Fibroblast of the aortic adventitia (primary cell): ENCODE results near the gene GIMAP7. TPM values are rescaled to one million over a fixed set of nuclear protein-coding genes. Genes with fewer than 3 reads are reported as not detected.

Experiments used
- DNase-seq: peaks from one replicate; pipeline ENCODE4 v3.0.0-alpha.2; 2010; ENCODE audit warnings: low read depth
- H3K4me3 ChIP-seq: 2 replicates; pipeline ENCODE4 v1.5.1; 2011; ENCODE audit warnings: low read depth, mild to moderate bottlenecking, control low read depth, low read length, moderate library complexity
- CTCF ChIP-seq: IDR thresholded peaks from 2 replicates; pipeline ENCODE4 v1.5.1; 2011; ENCODE audit warnings: mild to moderate bottlenecking, low read length, control low read depth, inconsistent platforms; ENCODE audit not compliant: insufficient read depth
- total RNA-seq: library from RNA; depleted of rRNA; stranded (reverse); fragments of >200 nt; gene quantifications from 2 replicates; pipeline ENCODE4 v1.2.3, GENCODE V29; 2012; ENCODE audit warnings: low replicate concordance

Gene GIMAP7
- not detected in 2 replicates for total RNA-seq

DNA sequence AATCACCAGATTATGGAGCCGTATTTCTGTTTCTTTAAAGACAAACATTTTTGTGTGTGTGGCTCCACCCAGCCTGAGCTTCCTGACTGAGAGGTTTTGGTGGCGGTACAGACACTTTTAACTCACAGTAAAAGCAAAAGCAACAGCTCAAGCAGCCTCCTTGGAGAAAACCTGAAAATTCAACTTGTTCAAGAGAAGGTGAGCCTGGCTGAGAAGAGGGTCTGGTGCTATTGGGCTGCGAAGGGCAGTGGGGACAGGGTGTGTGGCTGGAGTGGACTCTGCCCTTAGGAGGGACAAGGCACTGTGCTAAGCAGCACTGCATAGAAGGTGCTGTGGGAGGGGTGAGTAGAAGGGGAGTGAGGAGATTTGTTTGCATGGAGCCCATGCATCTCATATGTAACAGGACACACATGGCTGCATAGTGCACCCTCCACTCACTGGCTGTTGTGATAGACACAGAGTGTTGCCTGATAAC is at the start of gene GIMAP7:
GIMAP7 (plus strand) TSS at position 125 of the 475 bp plus-strand sequence. CDS start 5,103 bp downstream, outside the sequence.
- TF ChIP-seq CTCF = no peak
- DNase-seq = no peak

DNA sequence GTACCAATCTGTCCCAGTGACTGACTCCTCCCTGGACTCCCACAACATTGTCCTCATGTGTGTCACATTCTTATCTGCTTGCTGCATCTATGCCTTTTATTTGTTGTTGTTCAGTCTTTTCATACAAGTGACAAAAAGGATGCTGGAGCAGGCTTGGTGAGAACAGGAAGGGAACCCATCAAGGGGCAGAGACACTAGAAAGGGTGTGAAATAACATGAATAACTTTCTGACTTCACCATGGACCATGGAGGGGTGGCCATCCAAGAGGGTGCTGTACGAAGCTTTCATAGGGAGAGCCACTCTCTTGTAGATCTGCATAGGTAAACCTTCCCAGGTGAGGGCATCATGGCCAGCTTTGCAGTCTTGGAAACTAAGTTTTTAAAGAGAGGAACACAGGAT is 49.7 kb upstream of the GIMAP7 start:
- DNase-seq = no peak
- no peak for TF ChIP-seq CTCF
- no peak overlapping the region for H3K4me3 ChIP-seq

More for the DNA sequence above, at the start of gene GIMAP7:
- no peak within 1 kb of the TSS for H3K4me3 ChIP-seq

- DNase-seq = no peak
- no peak for TF ChIP-seq CTCF
- H3K4me3 ChIP-seq = no peak overlapping the region
Observed at GRCh38 chr7:150465414-150465813, 49.3 kb upstream of the GIMAP7 start.

DNA sequence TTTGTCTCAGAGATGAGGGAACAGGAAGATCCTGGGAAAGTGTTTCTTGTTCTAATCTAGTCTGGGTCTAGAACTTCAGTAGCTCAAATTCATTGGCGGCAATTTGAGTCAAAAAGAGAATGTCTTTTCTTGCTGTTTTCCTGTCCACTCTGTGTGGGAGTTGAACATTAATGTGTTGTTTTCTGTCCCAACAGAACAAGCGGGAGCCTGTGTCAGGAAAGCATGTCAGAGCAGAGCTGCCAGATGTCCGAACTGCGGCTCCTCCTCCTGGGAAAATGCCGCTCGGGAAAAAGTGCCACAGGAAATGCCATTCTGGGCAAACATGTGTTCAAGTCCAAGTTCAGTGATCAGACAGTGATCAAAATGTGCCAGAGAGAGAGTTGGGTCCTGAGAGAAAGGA is 48.2 kb upstream of the GIMAP7 start:
- no peak for DNase-seq
- no peak for TF ChIP-seq CTCF
- no peak overlapping the region for H3K4me3 ChIP-seq

GRCh38 chr7:150468241-150468640 is 46.4 kb upstream of the GIMAP7 start:
- no peak for DNase-seq
- no peak overlapping the region for H3K4me3 ChIP-seq
- TF ChIP-seq CTCF = no peak

GRCh38 chr7:150471886-150472285 is 42.8 kb upstream of the GIMAP7 start:
- TF ChIP-seq CTCF = no peak
- no peak overlapping the region for H3K4me3 ChIP-seq
- DNase-seq = no peak

- H3K4me3 ChIP-seq = no peak overlapping the region
- TF ChIP-seq CTCF = no peak
- no peak for DNase-seq
Observed at GRCh38 chr7:150473902-150474301, 40.8 kb upstream of the GIMAP7 start.
